Chondrocyte (in vitro differentiated cells): ENCODE data around the gene RUNX3. TPM values are rescaled to one million over a fixed set of nuclear protein-coding genes. Genes with fewer than 3 reads are reported as not detected.

Experiments used
- DNase-seq: peaks from one replicate; pipeline ENCODE4 v3.0.0; 2021; ENCODE audit warnings: mixed read lengths, low spot score
- H3K27ac Mint-ChIP-seq: one replicate; pipeline ENCODE4 v1.8.0; 2021; ENCODE audit warnings: mild to moderate bottlenecking, moderate library complexity, mixed read lengths; ENCODE audit not compliant: unreplicated experiment
- H3K27me3 Mint-ChIP-seq: 2 replicates; pipeline ENCODE4 v1.8.0; 2021; ENCODE audit warnings: low read depth, mixed read lengths
- H3K36me3 Mint-ChIP-seq: 2 replicates; pipeline ENCODE4 v1.8.0; 2021; ENCODE audit warnings: low read depth, mixed read lengths
- H3K4me1 Mint-ChIP-seq: 2 replicates; pipeline ENCODE4 v1.8.0; 2021; ENCODE audit warnings: low read depth, mild to moderate bottlenecking, mixed read lengths
- H3K4me3 Mint-ChIP-seq: one replicate; pipeline ENCODE4 v1.8.0; 2021; ENCODE audit warnings: mild to moderate bottlenecking, moderate library complexity, mixed read lengths; ENCODE audit not compliant: unreplicated experiment
- H3K9me3 Mint-ChIP-seq: 2 replicates; pipeline ENCODE4 v1.8.0; 2021; ENCODE audit warnings: low read depth, mixed read lengths
- CTCF ChIP-seq: fragments of 200-600 bp; sonication (generic); IDR thresholded peaks from 2 replicates; pipeline ENCODE4 v1.5.0; 2021; ENCODE audit warnings: antibody characterized with exemption, mild to moderate bottlenecking, moderate library complexity
- total RNA-seq: library from RNA; stranded (reverse); gene quantifications from 3 replicates; pipeline ENCODE4 v1.2.1, GENCODE V29; 2021

The RUNX3 gene
- total RNA-seq, 1 donor from 2014 or later, result 1.8 TPM

DNA sequence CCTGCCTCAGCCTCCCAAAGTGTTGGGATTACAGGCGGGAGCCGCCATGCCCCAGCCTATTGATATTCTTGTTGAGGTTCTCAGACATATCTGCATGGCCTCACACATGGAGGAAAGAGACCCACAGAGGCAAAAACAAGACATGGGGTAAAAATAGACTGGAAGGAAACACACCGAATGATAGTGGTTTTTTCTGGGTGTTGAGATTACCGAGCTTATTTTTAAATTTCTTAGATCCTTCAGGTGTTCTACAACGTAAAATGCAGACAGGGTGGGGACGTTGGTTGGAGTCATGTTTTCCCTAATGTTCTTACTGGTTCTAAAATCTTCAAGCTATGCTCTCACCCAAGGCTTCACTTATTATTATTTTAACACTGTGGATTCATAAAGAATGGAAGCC is 23.9 kb upstream of the RUNX3 start:
- no peak for TF ChIP-seq CTCF
- Mint-ChIP-seq H3K9me3 (no peaks in the 10 kb centered on the region), H3K4me1 (peaks cover 17% of the 10 kb centered on the region), H3K27me3 (no peaks in the 10 kb centered on the region), H3K27ac (no peak overlapping the region), H3K4me3 (no peak overlapping the region), H3K36me3 (no peaks in the 10 kb centered on the region)
- no peak for DNase-seq

DNA sequence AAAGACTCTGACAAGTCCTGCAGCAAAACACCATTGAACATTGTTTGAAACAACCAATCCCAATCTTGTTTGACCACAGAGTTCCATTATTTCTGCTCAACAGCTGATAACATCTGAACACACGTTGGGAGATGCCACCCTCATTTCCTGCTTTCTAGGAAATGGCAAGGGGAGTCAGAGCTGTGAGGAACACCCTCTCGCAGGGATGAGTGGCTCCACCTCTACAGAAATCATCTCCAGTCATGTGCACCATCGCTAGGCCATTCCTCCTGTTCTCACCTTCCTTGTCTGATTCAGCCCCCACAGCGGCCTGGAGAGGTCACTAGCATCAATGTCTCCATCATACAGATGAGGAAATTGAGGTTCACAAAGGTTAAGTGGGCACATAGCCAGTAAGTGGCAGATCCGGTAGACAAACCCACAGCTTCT is 22.4 kb upstream of the RUNX3 start:
- Mint-ChIP-seq H3K4me3 (no peak overlapping the region), H3K36me3 (no peaks in the 10 kb centered on the region), H3K9me3 (no peaks in the 10 kb centered on the region), H3K27ac (no peak overlapping the region), H3K4me1 (peaks cover 19% of the 10 kb centered on the region), H3K27me3 (no peaks in the 10 kb centered on the region)
- TF ChIP-seq CTCF, result no peak
- DNase-seq, result no peak

GRCh38 chr1:24951810-24952412 is 21.8 kb upstream of the RUNX3 start:
- TF ChIP-seq CTCF, result no peak
- no peaks in the 10 kb centered on the region for H3K27me3 Mint-ChIP-seq
- no peak for DNase-seq
- no peaks in the 10 kb centered on the region for H3K36me3 Mint-ChIP-seq
- H3K4me3 Mint-ChIP-seq, result no peak overlapping the region
- H3K4me1 Mint-ChIP-seq, result peaks cover 19% of the 10 kb centered on the region
- no peak overlapping the region for H3K27ac Mint-ChIP-seq
- no peaks in the 10 kb centered on the region for H3K9me3 Mint-ChIP-seq

DNA sequence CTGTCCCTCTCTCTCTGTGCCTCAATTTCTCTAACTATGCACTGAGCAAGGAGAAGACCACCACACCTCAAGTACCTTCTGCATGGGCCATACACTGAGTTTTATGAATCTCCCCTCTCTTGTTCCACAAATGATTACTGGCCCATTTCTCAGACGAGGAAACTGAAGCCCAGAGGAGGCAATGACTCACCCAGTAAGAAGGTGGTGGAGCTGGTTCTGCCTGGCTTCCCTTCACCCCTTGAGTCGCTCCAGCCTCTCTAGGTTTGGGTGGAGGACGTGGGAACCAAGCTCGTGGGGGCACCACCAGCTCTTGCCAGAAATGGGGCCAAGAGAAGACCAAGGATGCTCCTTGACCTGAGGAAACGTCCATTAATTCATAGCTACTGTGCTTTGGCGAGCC is 21.3 kb upstream of the RUNX3 start:
- Mint-ChIP-seq H3K36me3 (no peaks in the 10 kb centered on the region), H3K27ac (no peak overlapping the region), H3K4me1 (peaks cover 19% of the 10 kb centered on the region), H3K4me3 (no peak overlapping the region), H3K9me3 (no peaks in the 10 kb centered on the region), H3K27me3 (no peaks in the 10 kb centered on the region)
- TF ChIP-seq CTCF, result no peak
- no peak for DNase-seq

- Mint-ChIP-seq H3K9me3 (no peaks in the 10 kb centered on the region), H3K27me3 (no peaks in the 10 kb centered on the region), H3K27ac (peak overlapping the region; percentile 41), H3K36me3 (no peaks in the 10 kb centered on the region), H3K4me3 (no peak overlapping the region), H3K4me1 (peaks cover 13% of the 10 kb centered on the region)
- TF ChIP-seq CTCF, result no peak
- DNase-seq, result no peak
Observed at GRCh38 chr1:24949331-24949881, 19.3 kb upstream of the RUNX3 start.
